Testis (tissue), 2 donors: ENCODE results near the gene ATAD2B.

Experiments used
- POLR2A ChIP-seq: fragments of 450-650 bp; IDR thresholded peaks from one replicate; pipeline ENCODE4 v1.6.1; 2017; ENCODE audit warnings: antibody characterized with exemption, mild to moderate bottlenecking, moderate library complexity
- TF ChIP-seq, protein P1 (sequence below), 3 experiments: fragments of 450-650 bp in 2 of 3; fragments of 200-600 bp in 1 of 3; sonication (generic) in 1 of 3; IDR thresholded peaks; one replicate each; pipeline ENCODE4 v1.5.1; 2016 to 2019; ENCODE audit warnings: antibody characterized with exemption in 3 of 3, mild to moderate bottlenecking in 2 of 3, moderate library complexity in 1 of 3

- TF ChIP-seq, protein P1, sequence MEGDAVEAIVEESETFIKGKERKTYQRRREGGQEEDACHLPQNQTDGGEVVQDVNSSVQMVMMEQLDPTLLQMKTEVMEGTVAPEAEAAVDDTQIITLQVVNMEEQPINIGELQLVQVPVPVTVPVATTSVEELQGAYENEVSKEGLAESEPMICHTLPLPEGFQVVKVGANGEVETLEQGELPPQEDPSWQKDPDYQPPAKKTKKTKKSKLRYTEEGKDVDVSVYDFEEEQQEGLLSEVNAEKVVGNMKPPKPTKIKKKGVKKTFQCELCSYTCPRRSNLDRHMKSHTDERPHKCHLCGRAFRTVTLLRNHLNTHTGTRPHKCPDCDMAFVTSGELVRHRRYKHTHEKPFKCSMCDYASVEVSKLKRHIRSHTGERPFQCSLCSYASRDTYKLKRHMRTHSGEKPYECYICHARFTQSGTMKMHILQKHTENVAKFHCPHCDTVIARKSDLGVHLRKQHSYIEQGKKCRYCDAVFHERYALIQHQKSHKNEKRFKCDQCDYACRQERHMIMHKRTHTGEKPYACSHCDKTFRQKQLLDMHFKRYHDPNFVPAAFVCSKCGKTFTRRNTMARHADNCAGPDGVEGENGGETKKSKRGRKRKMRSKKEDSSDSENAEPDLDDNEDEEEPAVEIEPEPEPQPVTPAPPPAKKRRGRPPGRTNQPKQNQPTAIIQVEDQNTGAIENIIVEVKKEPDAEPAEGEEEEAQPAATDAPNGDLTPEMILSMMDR (IDR thresholded peaks at IDR 0.05) = no peak
- TF ChIP-seq POLR2A = no peak
Observed at GRCh38 chr2:23809150-23809549, 117.8 kb downstream of the ATAD2B start.
